ENCODE data around the gene ACHE.
"Not testable (repeated sequence)": the region's sequence is repeated elsewhere in the genome, so short reads cannot be mapped to it uniquely, and the experiment has no call there.

Gene ACHE

GRCh38 chr7:100861616-100861985 is 34.1 kb downstream of the ACHE start:
- no peak for DNase-seq (ENCODE audit: low read depth)

GRCh38 chr7:100860702-100861615 is 34.7 kb downstream of the ACHE start:
- no peak for DNase-seq (ENCODE audit: low read depth)

- no peak for DNase-seq (ENCODE audit: low read depth)
Measured at GRCh38 chr7:100859856-100860255, 35.8 kb downstream of the ACHE start.

- DNase-seq (ENCODE audit: low read depth), result no peak
Measured at GRCh38 chr7:100856871-100857282, 38.8 kb downstream of the ACHE start.

- DNase-seq (ENCODE audit: low read depth), result no peak
Measured at GRCh38 chr7:100855515-100855914, 40.2 kb downstream of the ACHE start.

- not testable (repeated sequence) for DNase-seq (ENCODE audit: low read depth)
Measured at GRCh38 chr7:100854899-100855298, 40.8 kb downstream of the ACHE start.

GRCh38 chr7:100854146-100854895 is 41.4 kb downstream of the ACHE start:
- no peak for DNase-seq (ENCODE audit: low read depth)

GRCh38 chr7:100852048-100852872 is 43.4 kb downstream of the ACHE start, which contains the start of gene SLC12A9:
TSS of gene SLC12A9 (plus strand) at chr7:100852713. CDS start at chr7:100854198, 1,485 bp downstream.
- DNase-seq (ENCODE audit: low read depth), result peak; percentile 78

GRCh38 chr7:100847360-100847759 is 48.3 kb downstream of the ACHE start:
- no peak for DNase-seq (ENCODE audit: low read depth)

GRCh38 chr7:100840470-100841100 is 55.1 kb downstream of the ACHE start:
- no peak for DNase-seq (ENCODE audit: low read depth)

Measured in stimulated activated CD8-positive, alpha-beta memory T cell treated with anti-CD3 and anti-CD28 coated beads, Interleukin-12 subunit alpha, Interleukin-12 subunit beta, amount 100 ng/mL, for 4 hours (primary cell).